ENCODE results near the gene REEP5. TPM values are rescaled to one million over a fixed set of nuclear protein-coding genes. Genes with fewer than 3 reads are reported as not detected.

REEP5 gene
- total RNA-seq, 1 donor from 2014 or later = 120 TPM

GRCh38 chr5:112876362-112876761, 45.7 kb downstream of the REEP5 start:
- H3K4me1 Mint-ChIP-seq (ENCODE audit: low read depth, unreplicated experiment) = peaks cover 24% of the 10 kb centered on the region
- H3K4me2 ChIP-seq (ENCODE audit: low read length) = no peak overlapping the region
- peaks cover 21% of the 10 kb centered on the region for H3K79me2 ChIP-seq (ENCODE audit: insufficient read depth, low read length)
- no peak overlapping the region for H3K4me3 ChIP-seq (ENCODE audit: insufficient read depth, low read depth, low read length)
- H3K27ac Mint-ChIP-seq (ENCODE audit: unreplicated experiment) = peak overlapping the region; percentile 18
- H3K27ac ChIP-seq (ENCODE audit: low read depth, low read length) = no peak overlapping the region
- H3K4me3 Mint-ChIP-seq (ENCODE audit: unreplicated experiment) = no peak overlapping the region
- no peak for TF ChIP-seq CTCF (IDR thresholded peaks at IDR 0.05; ENCODE audit: insufficient read depth, low read depth, low read length)
- TF ChIP-seq EZH2 (IDR thresholded peaks at IDR 0.05; ENCODE audit: insufficient read depth, low read length) = no peak
- DNase-seq (ENCODE audit: low read depth) (no peak), FAIRE-seq (no peak)
- no peaks in the 10 kb centered on the region for H3K27me3 ChIP-seq (ENCODE audit: insufficient read depth, low read length)
- no peaks in the 10 kb centered on the region for H3K9me3 Mint-ChIP-seq (ENCODE audit: unreplicated experiment)
- H3K9me3 ChIP-seq (ENCODE audit: insufficient read depth, low read depth, low read length) = no peaks in the 10 kb centered on the region
- peaks cover 8% of the 10 kb centered on the region for H3K4me1 ChIP-seq (ENCODE audit: insufficient read depth, low read length)
- H2AFZ ChIP-seq (ENCODE audit: low read depth, low read length) = no peak overlapping the region
- no peaks in the 10 kb centered on the region for H3K27me3 Mint-ChIP-seq (ENCODE audit: low read depth, unreplicated experiment)
- H3K9ac ChIP-seq (ENCODE audit: low read length) = no peak overlapping the region
- peaks cover 17% of the 10 kb centered on the region for H3K36me3 ChIP-seq (ENCODE audit: insufficient read depth, low read length)
- H3K36me3 Mint-ChIP-seq (ENCODE audit: low read depth, unreplicated experiment) = no peaks in the 10 kb centered on the region
- peaks cover 37% of the 10 kb centered on the region for H4K20me1 ChIP-seq (ENCODE audit: insufficient read depth, low read length)

- no peak for FAIRE-seq
- peaks cover 33% of the 10 kb centered on the region for H3K79me2 ChIP-seq (ENCODE audit: insufficient read depth, low read length)
Measured at GRCh38 chr5:112870966-112871365, 51.1 kb downstream of the REEP5 start.

More at GRCh38 chr5:112870966-112871365, 51.1 kb downstream of the REEP5 start:
- Histone ChIP-seq H2AFZ (ENCODE audit: low read depth, low read length) (no peak overlapping the region), H3K36me3 (ENCODE audit: insufficient read depth, low read length) (peaks cover 41% of the 10 kb centered on the region), H3K27me3 (ENCODE audit: insufficient read depth, low read length) (no peaks in the 10 kb centered on the region), H4K20me1 (ENCODE audit: insufficient read depth, low read length) (peaks cover 47% of the 10 kb centered on the region), H3K4me3 (ENCODE audit: insufficient read depth, low read depth, low read length) (no peak overlapping the region), H3K27ac (ENCODE audit: low read depth, low read length) (no peak overlapping the region), H3K9me3 (ENCODE audit: insufficient read depth, low read depth, low read length) (no peaks in the 10 kb centered on the region), H3K9ac (ENCODE audit: low read length) (no peak overlapping the region), H3K4me1 (ENCODE audit: insufficient read depth, low read length) (no peaks in the 10 kb centered on the region), H3K4me2 (ENCODE audit: low read length) (no peak overlapping the region)
- H3K36me3 Mint-ChIP-seq (ENCODE audit: low read depth, unreplicated experiment) = peaks cover 8% of the 10 kb centered on the region
- TF ChIP-seq CTCF (IDR thresholded peaks at IDR 0.05; ENCODE audit: insufficient read depth, low read depth, low read length) (no peak), EZH2 (IDR thresholded peaks at IDR 0.05; ENCODE audit: insufficient read depth, low read length) (no peak)
- peaks cover 3% of the 10 kb centered on the region for H3K4me1 Mint-ChIP-seq (ENCODE audit: low read depth, unreplicated experiment)
- no peak overlapping the region for H3K4me3 Mint-ChIP-seq (ENCODE audit: unreplicated experiment)
- H3K9me3 Mint-ChIP-seq (ENCODE audit: unreplicated experiment) = no peaks in the 10 kb centered on the region
- H3K27ac Mint-ChIP-seq (ENCODE audit: unreplicated experiment) = no peak overlapping the region
- H3K27me3 Mint-ChIP-seq (ENCODE audit: low read depth, unreplicated experiment) = no peaks in the 10 kb centered on the region
- DNase-seq (ENCODE audit: low read depth) = no peak
